K562 (cell line): ENCODE results near the gene LGR6. TPM values are rescaled to one million over a fixed set of nuclear protein-coding genes. Genes with fewer than 3 reads are reported as not detected.

Source experiments
- ATF7 ChIP-seq: fragments of 450-650 bp; IDR thresholded peaks from 2 replicates; pipeline ENCODE4 v1.7.1; 2014; ENCODE audit warnings: mild to moderate bottlenecking, moderate library complexity
- BRF1 ChIP-seq: IDR thresholded peaks from 3 replicates; pipeline ENCODE4 v1.6.1; 2011; ENCODE audit warnings: borderline replicate concordance, mild to moderate bottlenecking; ENCODE audit not compliant: insufficient read length; ENCODE audit errors: extremely low read depth
- CREM ChIP-seq: IDR thresholded peaks from 2 replicates; pipeline ENCODE4 v1.6.1; 2014; ENCODE audit warnings: antibody characterized with exemption, low read depth
- CTBP1 ChIP-seq: fragments of 450-650 bp; IDR thresholded peaks from 2 replicates; pipeline ENCODE4 v1.6.1; 2016; ENCODE audit warnings: borderline replicate concordance
- GATAD2A ChIP-seq: fragments of 450-650 bp; IDR thresholded peaks from 2 replicates; pipeline ENCODE4 v1.6.1; 2017
- HDAC1 ChIP-seq, 2 experiments: fragments of 450-650 bp; IDR thresholded peaks; 2 replicates each; pipeline ENCODE4 v1.6.1; 2016 to 2017; ENCODE audit warnings: inconsistent platforms in 1 of 2, mild to moderate bottlenecking in 1 of 2, moderate library complexity in 1 of 2
- MAFG ChIP-seq: fragments of 450-650 bp; conservative IDR thresholded peaks from 2 replicates; pipeline ENCODE4 v1.6.1; 2016; ENCODE audit warnings: missing genetic modification characterization, missing compliant biosample characterization
- MAZ ChIP-seq, 2 experiments: fragments of 450-650 bp in 1 of 2; sonication (generic) in 1 of 2; formaldehyde crosslinking; IDR thresholded peaks in 1 of 2; conservative IDR thresholded peaks in 1 of 2; 2 replicates each; pipeline versions ENCODE4 v1.4.0 to v1.5.0; 2020; ENCODE audit warnings: mild to moderate bottlenecking in 1 of 2, missing genetic modification reagents in 1 of 2
- MYNN ChIP-seq, 2 experiments: sonication (generic); formaldehyde crosslinking in 1 of 2; IDR thresholded peaks; 2 replicates each; pipeline versions ENCODE4 v1.5.0 to v1.6.1; 2016 to 2020; ENCODE audit warnings: antibody characterized with exemption in 1 of 2, missing genetic modification reagents in 1 of 2
- NEUROD1 ChIP-seq: fragments of 150-350 bp; IDR thresholded peaks from 2 replicates; pipeline ENCODE4 v1.6.1; 2014; ENCODE audit warnings: borderline replicate concordance, low read length, low read depth; ENCODE audit not compliant: partially characterized antibody
- NR2C2 ChIP-seq, 2 experiments: fragments of 200-800 bp in 1 of 2; sonication (Bioruptor generic) in 1 of 2; sonication (generic) in 1 of 2; formaldehyde crosslinking in 1 of 2; IDR thresholded peaks; 2 replicates each; pipeline versions ENCODE4 v1.6.1 to v1.8.0; 2016 to 2022; ENCODE audit warnings: mild to moderate bottlenecking in 1 of 2, missing compliant biosample characterization in 1 of 2, missing genetic modification characterization in 1 of 2, missing genetic modification reagents in 1 of 2
- POLR2G ChIP-seq: fragments of 200-400 bp; formaldehyde crosslinking; IDR thresholded peaks from 2 replicates; pipeline ENCODE4 v1.6.1; 2017; ENCODE audit warnings: low read depth, mild to moderate bottlenecking, antibody characterized with exemption, low read length, moderate library complexity
- SMC3 ChIP-seq: conservative IDR thresholded peaks from 2 replicates; pipeline ENCODE4 v1.6.1; 2011; ENCODE audit warnings: low read depth, low read length, improper control_type of control experiment; ENCODE audit not compliant: insufficient read depth
- TEAD4 ChIP-seq, 2 experiments: sonication (generic) in 1 of 2; formaldehyde crosslinking in 1 of 2; IDR thresholded peaks; 2 replicates each; pipeline versions ENCODE4 v1.6.1 to v1.8.0; 2012 to 2022; ENCODE audit warnings: borderline replicate concordance in 1 of 2, inconsistent platforms in 1 of 2, low read length in 1 of 2, mild to moderate bottlenecking in 1 of 2, missing genetic modification reagents in 1 of 2
- ZNF584 ChIP-seq: fragments of 200-800 bp; sonication (Bioruptor generic); IDR thresholded peaks from 2 replicates; pipeline ENCODE4 v1.6.1; 2016; ENCODE audit warnings: low read depth, mild to moderate bottlenecking, missing genetic modification characterization, missing compliant biosample characterization
- polyA plus RNA-seq, 8 experiments: library from polyadenylated mRNA; depleted of rRNA in 4 of 8; stranded (reverse) in 5 of 8; unstranded in 3 of 8; fragments of >200 nt; fragmentation: Nextera tagmentation in 2 of 8; fragmentation: Illumina TruSeq in 1 of 8; extraction: Ambion mirVana in 2 of 8; extraction: Trizol in 1 of 8; gene quantifications; 2 replicates each; pipeline versions ENCODE4 v1.2.1 to v1.2.3, GENCODE V29; 2011 to 2014; ENCODE audit warnings: inconsistent platforms in 1 of 8, missing spikeins in 1 of 8
- total RNA-seq, 7 experiments: library from RNA; depleted of rRNA in 6 of 7; stranded (reverse); fragments of >200 nt in 6 of 7; fragmentation: Illumina TruSeq in 2 of 7; extraction: Trizol in 2 of 7; gene quantifications; 2 replicates each; pipeline versions ENCODE4 v1.2.1 to v1.2.3, GENCODE V29; 2011 to 2021; ENCODE audit warnings: low replicate concordance in 1 of 7
- TF ChIP-seq, protein P1 (sequence below): sonication (generic); formaldehyde crosslinking; IDR thresholded peaks from 2 replicates; pipeline ENCODE4 v1.8.0; 2022; ENCODE audit warnings: mild to moderate bottlenecking, missing genetic modification reagents, borderline replicate concordance
- TF ChIP-seq, protein P2 (sequence below): fragments of 200-800 bp; sonication (Bioruptor generic); IDR thresholded peaks from 2 replicates; pipeline ENCODE4 v1.6.1; 2017; ENCODE audit warnings: missing genetic modification characterization, missing compliant biosample characterization
- TF ChIP-seq, protein P3 (sequence below): fragments of 450-650 bp; IDR thresholded peaks from 2 replicates; pipeline ENCODE4 v1.6.1; 2018; ENCODE audit warnings: mild to moderate bottlenecking, low read depth; ENCODE audit not compliant: partially characterized antibody
- TF ChIP-seq, protein P4 (sequence below): fragments of 250-450 bp; sonication (Bioruptor Pico); IDR thresholded peaks from 2 replicates; pipeline ENCODE4 v1.5.0; 2021

LGR6 gene
- total and polyA plus RNA-seq, 9 of the 15 experiments (the other 6 are each of a cell fraction or from before 2014, with no cell fraction given): 0.01 to 0.54 (median 0.17) TPM; not detected in 1

DNA sequence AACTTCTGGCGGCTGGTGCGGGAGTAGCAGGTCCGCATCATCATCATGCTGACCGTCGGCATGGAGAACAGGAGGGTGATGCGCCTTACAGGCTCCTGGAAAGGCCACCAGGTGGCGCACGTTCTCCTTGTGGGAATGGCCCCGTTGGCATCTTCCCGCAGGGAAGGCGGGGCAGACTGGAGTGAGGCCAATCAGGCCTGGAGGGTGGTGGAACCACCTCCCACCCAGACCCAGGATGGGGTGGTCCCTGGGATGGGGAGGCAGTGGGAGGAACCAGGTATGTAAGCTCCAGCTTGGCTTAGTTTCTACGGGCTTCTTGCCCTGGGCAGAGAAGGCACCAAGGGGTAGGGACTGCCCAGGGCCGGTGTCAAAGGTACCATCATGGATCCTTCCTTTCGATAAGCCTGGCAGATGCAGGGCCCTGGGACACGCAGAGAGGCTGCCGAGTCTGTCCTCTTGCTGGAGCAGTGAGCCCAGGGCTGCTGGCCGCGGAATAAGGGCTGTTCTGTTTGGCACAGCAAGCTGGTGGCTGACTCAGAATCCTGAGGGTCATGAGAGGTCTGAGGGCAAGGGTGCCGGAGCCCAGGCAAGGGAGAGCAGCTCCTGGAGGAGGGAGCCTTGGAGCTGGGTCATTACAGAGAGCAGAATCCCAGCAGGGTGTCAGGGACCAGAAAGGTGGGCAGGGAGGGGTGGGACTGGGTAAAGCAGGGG lies 8.7 kb upstream of the LGR6 start (continued):
- TF ChIP-seq, protein P1, sequence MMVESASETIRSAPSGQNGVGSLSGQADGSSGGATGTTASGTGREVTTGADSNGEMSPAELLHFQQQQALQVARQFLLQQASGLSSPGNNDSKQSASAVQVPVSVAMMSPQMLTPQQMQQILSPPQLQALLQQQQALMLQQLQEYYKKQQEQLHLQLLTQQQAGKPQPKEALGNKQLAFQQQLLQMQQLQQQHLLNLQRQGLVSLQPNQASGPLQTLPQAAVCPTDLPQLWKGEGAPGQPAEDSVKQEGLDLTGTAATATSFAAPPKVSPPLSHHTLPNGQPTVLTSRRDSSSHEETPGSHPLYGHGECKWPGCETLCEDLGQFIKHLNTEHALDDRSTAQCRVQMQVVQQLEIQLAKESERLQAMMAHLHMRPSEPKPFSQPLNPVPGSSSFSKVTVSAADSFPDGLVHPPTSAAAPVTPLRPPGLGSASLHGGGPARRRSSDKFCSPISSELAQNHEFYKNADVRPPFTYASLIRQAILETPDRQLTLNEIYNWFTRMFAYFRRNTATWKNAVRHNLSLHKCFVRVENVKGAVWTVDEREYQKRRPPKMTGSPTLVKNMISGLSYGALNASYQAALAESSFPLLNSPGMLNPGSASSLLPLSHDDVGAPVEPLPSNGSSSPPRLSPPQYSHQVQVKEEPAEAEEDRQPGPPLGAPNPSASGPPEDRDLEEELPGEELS (CRISPR knock-in tag): 0 out of 2 replicates have a peak, but pooled peaks have one; percentile 29
- TF ChIP-seq TEAD4 (IDR thresholded peaks at IDR 0.05; ENCODE audit: low read length): no peak
- peak; percentile 20; the same call in 1 of the 2 replicates for TF ChIP-seq TEAD4 (CRISPR knock-in tag; IDR thresholded peaks at IDR 0.05; ENCODE audit: borderline replicate concordance)
- TF ChIP-seq ZNF584 (CRISPR knock-in tag): no peak
- TF ChIP-seq, protein P2, sequence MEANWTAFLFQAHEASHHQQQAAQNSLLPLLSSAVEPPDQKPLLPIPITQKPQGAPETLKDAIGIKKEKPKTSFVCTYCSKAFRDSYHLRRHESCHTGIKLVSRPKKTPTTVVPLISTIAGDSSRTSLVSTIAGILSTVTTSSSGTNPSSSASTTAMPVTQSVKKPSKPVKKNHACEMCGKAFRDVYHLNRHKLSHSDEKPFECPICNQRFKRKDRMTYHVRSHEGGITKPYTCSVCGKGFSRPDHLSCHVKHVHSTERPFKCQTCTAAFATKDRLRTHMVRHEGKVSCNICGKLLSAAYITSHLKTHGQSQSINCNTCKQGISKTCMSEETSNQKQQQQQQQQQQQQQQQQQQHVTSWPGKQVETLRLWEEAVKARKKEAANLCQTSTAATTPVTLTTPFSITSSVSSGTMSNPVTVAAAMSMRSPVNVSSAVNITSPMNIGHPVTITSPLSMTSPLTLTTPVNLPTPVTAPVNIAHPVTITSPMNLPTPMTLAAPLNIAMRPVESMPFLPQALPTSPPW (CRISPR knock-in tag): peak; percentile 51
- TF ChIP-seq CTBP1: peak; percentile 82
- TF ChIP-seq HDAC1 (IDR thresholded peaks at IDR 0.05): 0 out of 4 replicates have a peak, but pooled peaks of 1 of the 2 experiments have one; percentile 18
- TF ChIP-seq NR2C2 (CRISPR knock-in tag; IDR thresholded peaks at IDR 0.05): no peak
- peak; percentile 35; the same call in 1 of the 2 replicates for TF ChIP-seq NR2C2 (tag; IDR thresholded peaks at IDR 0.05)
- peak; percentile 65 for TF ChIP-seq NEUROD1
- peak; percentile 84 for TF ChIP-seq SMC3
- TF ChIP-seq, protein P3, sequence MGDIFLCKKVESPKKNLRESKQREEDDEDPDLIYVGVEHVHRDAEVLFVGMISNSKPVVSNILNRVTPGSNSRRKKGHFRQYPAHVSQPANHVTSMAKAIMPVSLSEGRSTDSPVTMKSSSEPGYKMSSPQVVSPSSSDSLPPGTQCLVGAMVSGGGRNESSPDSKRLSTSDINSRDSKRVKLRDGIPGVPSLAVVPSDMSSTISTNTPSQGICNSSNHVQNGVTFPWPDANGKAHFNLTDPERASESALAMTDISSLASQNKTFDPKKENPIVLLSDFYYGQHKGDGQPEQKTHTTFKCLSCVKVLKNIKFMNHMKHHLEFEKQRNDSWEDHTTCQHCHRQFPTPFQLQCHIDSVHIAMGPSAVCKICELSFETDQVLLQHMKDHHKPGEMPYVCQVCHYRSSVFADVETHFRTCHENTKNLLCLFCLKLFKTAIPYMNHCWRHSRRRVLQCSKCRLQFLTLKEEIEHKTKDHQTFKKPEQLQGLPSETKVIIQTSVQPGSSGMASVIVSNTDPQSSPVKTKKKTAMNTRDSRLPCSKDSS: no peak
- peak; percentile 48; the same call in 1 of the 2 replicates for TF ChIP-seq ATF7
- 0 out of 2 replicates have a peak, but pooled peaks have one; percentile 31 for TF ChIP-seq POLR2G
- peak; percentile 29; the same call in 1 of the 2 replicates for TF ChIP-seq GATAD2A
- TF ChIP-seq BRF1: no peak
- TF ChIP-seq MAZ (CRISPR knock-in tag; conservative IDR thresholded peaks at IDR 0.05 in 1 of 2, IDR thresholded peaks at IDR 0.05 in 1 of 2): peak in 1 of 2 experiments; percentile 43; a peak in 1 of 4 replicates
- 0 out of 2 replicates have a peak, but pooled peaks have one; percentile 74 for TF ChIP-seq MYNN (IDR thresholded peaks at IDR 0.05)
- no peak for TF ChIP-seq MYNN (CRISPR knock-in tag; IDR thresholded peaks at IDR 0.05)
- no peak for TF ChIP-seq MAFG (tag)
- TF ChIP-seq, protein P4, sequence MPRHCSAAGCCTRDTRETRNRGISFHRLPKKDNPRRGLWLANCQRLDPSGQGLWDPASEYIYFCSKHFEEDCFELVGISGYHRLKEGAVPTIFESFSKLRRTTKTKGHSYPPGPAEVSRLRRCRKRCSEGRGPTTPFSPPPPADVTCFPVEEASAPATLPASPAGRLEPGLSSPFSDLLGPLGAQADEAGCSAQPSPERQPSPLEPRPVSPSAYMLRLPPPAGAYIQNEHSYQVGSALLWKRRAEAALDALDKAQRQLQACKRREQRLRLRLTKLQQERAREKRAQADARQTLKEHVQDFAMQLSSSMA (CRISPR knock-in tag): no peak
- peak; percentile 83 for TF ChIP-seq CREM
